Activated gamma-delta T cell treated with anti-CD3 and anti-CD28 coated beads, Interleukin-2, amount 50 U/mL, for 16 hours (primary cell): ENCODE measurements around the gene FBXL13.
"Not testable (repeated sequence)": the region's sequence is repeated elsewhere in the genome, so short reads cannot be mapped to it uniquely, and the experiment has no call there.

Experiments
- DNase-seq: peaks from one replicate; pipeline ENCODE4 v3.0.0-alpha.2; 2020; ENCODE audit warnings: low read depth

Gene FBXL13

GRCh38 chr7:102856036-102856435, 218.6 kb downstream of the FBXL13 start:
- DNase-seq: no peak

- DNase-seq: no peak
These were observed 225.1 kb downstream of the FBXL13 start for GRCh38 chr7:102849538-102849937.

- no peak for DNase-seq
These were observed 225.5 kb downstream of the FBXL13 start for GRCh38 chr7:102849079-102849478.

- no peak for DNase-seq
These were observed 229.2 kb downstream of the FBXL13 start for GRCh38 chr7:102845346-102845745.

- DNase-seq: no peak
These were observed 230.7 kb downstream of the FBXL13 start for GRCh38 chr7:102843850-102844249.

- DNase-seq: no peak
These were observed 232.3 kb downstream of the FBXL13 start for GRCh38 chr7:102842284-102842683.

GRCh38 chr7:102841290-102841689, 233.3 kb downstream of the FBXL13 start:
- DNase-seq: no peak

- no peak for DNase-seq
These were observed 234.2 kb downstream of the FBXL13 start for GRCh38 chr7:102840404-102840803.

GRCh38 chr7:102838572-102839101, 236.0 kb downstream of the FBXL13 start:
- DNase-seq: not testable (repeated sequence)

GRCh38 chr7:102837802-102838201, 236.8 kb downstream of the FBXL13 start:
- no peak for DNase-seq

- no peak for DNase-seq
These were observed 237.6 kb downstream of the FBXL13 start for GRCh38 chr7:102836977-102837376.

GRCh38 chr7:102836191-102836919, 238.2 kb downstream of the FBXL13 start:
- no peak for DNase-seq

GRCh38 chr7:102834999-102835398, 239.6 kb downstream of the FBXL13 start:
- no peak for DNase-seq

GRCh38 chr7:102834466-102834865, 240.1 kb downstream of the FBXL13 start:
- no peak for DNase-seq

- DNase-seq: no peak
These were observed 241.3 kb downstream of the FBXL13 start for GRCh38 chr7:102833343-102833742.

GRCh38 chr7:102832674-102833073, 241.9 kb downstream of the FBXL13 start:
- DNase-seq: no peak

- DNase-seq: no peak
These were observed 244.4 kb downstream of the FBXL13 start for GRCh38 chr7:102830197-102830596.

GRCh38 chr7:102829075-102829474, 245.5 kb downstream of the FBXL13 start:
- DNase-seq: no peak

- no peak for DNase-seq
These were observed 246.3 kb downstream of the FBXL13 start for GRCh38 chr7:102828286-102828685.

- DNase-seq: no peak
These were observed 251.0 kb downstream of the FBXL13 start for GRCh38 chr7:102823390-102824119.

GRCh38 chr7:102821994-102822747, 252.4 kb downstream of the FBXL13 start:
- no peak for DNase-seq

GRCh38 chr7:102819151-102819550, 255.4 kb downstream of the FBXL13 start:
- no peak for DNase-seq
